ENCODE results near the gene NFE2L1. TPM values are rescaled to one million over a fixed set of nuclear protein-coding genes. Genes with fewer than 3 reads are reported as not detected.

NFE2L1 gene
- total RNA-seq, 2 donors from 2014 or later, result 527 to 675 TPM

DNA sequence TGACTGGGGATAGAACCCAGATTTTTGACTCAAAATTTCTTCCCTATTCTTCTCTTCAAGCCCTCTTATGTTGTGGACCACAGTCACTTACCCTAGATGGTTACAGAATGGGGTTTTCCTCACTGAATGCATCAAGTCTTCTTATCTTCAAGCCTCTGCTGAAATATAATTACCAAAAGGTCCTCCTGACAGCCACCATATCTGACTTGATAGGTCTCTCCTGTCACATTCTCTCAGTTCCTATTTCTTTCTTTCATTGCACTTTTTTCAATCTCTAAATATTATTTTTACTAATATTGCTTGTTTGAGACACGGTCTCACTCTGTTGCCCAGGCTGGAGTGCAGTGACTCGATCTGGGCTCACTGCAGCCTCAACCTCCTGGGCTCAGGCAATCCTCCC lies 9.5 kb upstream of the NFE2L1 start:
- intact Hi-C loops (cut with DNase I), result no loop called here
- ATAC-seq (no peak), DNase-seq (no peak)

- intact Hi-C loops (cut with DNase I), result no loop called here
- ATAC-seq (no peak), DNase-seq (no peak)
These were observed 5.0 kb upstream of the NFE2L1 start for GRCh38 chr17:48043176-48043575.

- ATAC-seq, result no peak
- intact Hi-C loops (cut with DNase I), result no loop called here
- no peak for DNase-seq
These were observed 3.3 kb upstream of the NFE2L1 start for GRCh38 chr17:48044851-48045250.

GRCh38 chr17:48045316-48046001 lies 2.7 kb upstream of the NFE2L1 start:
- intact Hi-C loops (cut with DNase I), result no loop called here
- DNase-seq (no peak), ATAC-seq (no peak)

GRCh38 chr17:48046296-48046695 lies 1.9 kb upstream of the NFE2L1 start:
- ATAC-seq (no peak), DNase-seq (no peak)
- intact Hi-C loops (cut with DNase I), result no loop called here

DNA sequence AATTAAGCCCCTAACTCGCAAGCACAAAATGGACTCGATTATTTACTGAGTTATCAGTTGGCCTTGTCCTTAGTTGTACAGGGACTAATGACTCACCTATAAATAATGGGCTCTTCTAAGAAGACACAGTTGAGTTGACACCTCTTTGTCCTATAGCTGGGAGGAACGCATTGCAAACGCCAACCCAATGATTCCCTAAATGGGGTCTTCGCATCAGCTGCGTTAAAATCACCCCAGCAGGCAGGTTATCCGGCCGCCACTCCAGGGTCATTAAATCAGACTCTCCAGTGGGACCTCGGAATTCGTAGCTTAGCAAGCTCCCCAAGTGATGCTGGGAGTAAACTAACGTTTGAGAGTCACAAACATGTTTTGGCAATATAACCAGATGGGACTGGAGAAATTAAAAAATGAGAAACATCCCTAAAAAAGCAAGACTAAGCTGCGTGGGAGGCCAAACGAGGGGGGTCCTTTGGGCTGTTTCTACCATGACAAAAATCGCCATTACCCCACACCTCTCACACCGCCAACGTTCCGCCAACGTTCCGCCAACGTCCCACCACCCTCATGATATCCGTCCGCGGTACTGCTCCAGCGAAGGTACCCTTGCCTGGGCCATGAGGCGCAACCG lies 932 bp upstream of the NFE2L1 start:
- intact Hi-C loops (cut with DNase I), result no loop called here

GRCh38 chr17:48048384-48049126 lies 396 bp downstream of the NFE2L1 start:
- DNase-seq, result peak; percentile 94
- intact Hi-C loops (cut with DNase I), result no loop called here
- ATAC-seq, result peak; percentile 78 to 86

More for the DNA sequence above, 932 bp upstream of the NFE2L1 start:
- DNase-seq (no peak), ATAC-seq (no peak)

DNA sequence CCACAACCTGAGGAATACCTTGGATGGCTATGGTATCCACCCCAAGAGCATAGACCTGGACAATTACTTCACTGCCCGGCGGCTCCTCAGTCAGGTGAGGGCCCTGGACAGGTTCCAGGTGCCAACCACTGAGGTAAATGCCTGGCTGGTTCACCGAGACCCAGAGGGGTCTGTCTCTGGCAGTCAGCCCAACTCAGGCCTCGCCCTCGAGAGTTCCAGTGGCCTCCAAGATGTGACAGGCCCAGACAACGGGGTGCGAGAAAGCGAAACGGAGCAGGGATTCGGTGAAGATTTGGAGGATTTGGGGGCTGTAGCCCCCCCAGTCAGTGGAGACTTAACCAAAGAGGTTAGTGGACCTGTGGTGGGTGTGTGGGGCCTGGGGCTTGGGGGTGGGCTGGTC lies 3.1 kb downstream of the NFE2L1 start:
- DNase-seq (no peak), ATAC-seq (no peak)
- intact Hi-C loops (cut with DNase I), result no loop called here

DNA sequence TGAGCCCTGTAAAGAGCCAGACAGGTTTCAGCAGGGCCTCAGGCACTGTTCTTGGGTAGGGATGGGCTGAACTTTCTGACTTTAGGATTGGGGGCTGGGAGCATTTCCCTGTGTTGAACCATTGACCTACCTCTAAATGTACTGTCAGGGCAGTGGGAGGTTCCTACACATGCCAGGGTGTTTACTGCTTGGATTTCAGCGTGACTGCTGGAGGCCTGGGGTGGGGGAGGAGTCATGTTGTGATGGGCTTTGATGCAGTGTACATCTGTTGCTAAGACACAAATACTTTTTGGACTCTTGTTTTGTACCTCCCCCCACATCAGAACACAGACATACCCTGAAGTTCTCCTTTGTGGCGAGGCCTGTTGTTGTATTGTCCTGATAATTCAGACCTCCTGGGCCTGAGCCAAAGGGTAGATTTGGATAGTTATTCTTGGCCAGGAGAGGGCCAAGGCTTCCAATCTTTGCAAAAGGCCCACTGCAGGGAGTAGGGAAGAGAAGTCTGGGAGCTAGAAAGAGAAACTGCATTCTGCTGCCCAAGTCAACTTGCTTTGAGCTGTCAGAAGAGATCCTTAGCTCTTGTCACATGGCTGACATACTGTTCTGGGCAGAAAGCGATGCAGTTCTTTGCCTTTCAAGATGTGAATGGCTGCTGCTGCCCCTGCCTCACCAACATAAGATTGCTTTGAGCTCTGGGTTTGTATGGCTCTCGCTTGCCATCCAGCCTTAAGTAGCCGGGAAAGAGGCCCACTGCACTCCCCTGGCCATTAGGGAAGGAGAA lies 3.7 kb downstream of the NFE2L1 start:
- peak; percentile 1 to 11 for ATAC-seq
- intact Hi-C loops (cut with DNase I), result no loop called here
- DNase-seq, result peak; percentile 79

DNA sequence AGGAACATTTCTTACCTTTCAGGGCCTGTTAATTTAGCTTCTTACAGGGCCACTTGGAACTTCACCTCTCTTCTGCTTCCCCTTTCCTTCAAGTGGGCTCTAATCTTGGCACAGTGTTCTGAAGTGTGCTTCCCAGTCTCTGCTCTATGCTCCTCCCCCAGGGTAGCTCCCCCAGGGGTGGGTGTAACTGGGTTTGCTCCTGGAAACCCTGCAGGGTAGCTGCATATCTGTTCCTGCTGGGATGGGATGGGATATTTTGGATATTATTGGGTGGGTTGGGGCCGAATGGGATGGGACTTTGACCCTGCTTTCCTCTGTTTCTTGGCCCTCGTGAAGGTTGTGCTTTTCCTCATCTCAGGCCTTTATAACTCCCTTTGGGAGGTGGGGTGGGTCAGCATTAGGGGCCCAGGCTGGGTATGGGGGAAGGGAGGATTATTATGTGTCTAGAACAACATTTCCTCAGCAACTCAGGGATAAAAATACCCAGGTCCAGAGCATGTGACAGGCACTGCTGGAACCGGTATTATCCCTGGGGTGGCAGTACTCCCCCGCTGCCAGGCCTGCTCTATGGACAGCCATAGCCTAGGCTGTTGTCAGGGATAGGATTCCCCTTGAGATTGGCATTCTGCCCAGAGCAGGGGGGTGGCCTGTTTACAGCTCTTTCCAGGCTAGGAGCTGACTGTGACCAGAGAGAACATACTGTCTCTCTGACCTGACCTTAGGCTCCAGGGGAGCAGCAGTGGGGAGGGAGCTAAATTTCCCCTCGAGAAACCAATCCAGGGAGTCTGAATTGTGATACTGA lies 5.0 kb downstream of the NFE2L1 start:
- DNase-seq (peak; percentile 85), ATAC-seq (peak; percentile 23 to 54)
- intact Hi-C loops (cut with DNase I), result no loop called here

- ATAC-seq, result no peak
- intact Hi-C loops (cut with DNase I), result no loop called here
- no peak for DNase-seq
These were observed 5.6 kb downstream of the NFE2L1 start for GRCh38 chr17:48053758-48054237.

DNA sequence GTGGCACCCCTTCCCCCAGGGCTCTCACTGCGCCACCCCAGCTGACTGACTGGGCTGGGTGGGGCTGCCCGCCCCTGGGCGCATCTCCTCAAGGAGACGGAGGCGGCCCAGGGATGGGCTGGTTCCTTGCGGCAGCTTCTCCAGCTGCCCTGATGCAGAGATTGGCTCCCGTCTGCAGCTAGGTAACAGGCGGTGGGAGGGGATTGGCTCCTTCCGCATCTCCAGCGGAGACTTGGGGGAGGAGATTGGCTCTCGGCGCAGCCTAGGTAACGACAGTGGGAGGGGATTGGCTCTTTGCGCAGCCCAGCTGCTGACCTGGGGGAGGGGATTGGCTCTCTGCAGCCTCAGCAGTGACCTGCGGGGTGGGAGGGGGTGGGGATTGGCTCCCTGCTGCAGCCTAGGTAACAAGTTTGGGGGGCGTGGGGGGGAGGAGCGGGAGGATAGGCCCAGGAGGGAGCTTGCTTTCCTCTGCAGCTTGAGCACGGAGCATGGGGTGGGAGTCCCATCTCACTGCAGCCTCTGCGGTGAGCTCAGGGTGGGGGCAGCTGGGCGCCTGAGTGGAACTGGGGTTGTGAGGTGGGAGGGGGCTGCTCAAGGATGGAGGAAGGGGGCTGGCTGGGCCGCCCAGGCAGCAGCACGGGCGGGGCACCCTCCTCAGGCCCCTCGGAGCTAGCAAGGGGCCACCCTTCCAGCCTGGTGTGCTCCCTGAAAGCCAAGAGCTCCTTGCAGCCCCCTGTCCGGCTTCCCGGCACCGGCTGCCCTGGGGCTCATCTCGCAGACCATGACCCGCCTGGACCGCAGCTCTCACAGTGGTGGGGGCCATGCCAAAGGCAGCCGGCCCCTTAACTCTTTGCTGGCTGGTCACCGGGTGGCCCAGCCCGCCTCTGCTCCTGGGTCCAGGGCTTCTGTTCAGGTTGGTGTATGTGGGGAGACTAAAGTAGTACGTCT lies 6.4 kb downstream of the NFE2L1 start:
- intact Hi-C loops (cut with DNase I), result no loop called here
- DNase-seq (peak; percentile 75), ATAC-seq (peak; percentile 64 to 70)

DNA sequence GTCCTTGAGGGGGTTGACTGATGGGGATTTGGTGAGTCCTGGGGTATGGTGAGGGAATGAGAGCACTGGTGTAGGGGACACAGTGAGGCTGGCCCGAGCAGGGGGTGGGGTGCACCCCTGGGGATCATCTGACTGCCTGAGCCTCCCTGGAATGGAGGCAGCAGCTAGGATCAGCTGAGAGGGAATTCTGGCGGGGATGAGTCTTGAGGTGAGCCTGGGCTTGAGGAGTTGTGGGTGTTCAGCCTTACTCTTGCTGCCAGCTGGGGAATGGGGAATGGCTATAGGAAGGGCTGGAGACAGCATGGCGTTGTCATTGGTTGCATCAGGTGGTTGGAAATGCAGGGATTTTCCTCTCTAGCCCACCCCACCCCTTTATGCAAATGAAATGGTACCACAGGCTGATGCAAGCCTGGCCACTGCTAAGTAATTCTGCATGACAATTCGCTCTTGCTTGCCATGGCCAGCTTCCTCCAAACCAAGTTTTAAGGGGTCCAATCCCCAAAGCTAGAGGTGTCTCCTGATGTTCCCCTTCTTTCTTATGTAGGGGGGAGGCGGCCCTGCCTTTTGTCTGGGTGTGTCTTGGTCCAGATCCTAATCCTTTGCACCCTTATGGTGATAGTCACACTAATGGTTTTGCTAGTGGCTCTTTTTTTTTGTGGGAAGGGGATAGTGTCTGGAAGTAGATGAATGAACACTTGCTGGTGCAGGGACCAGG lies 7.5 kb downstream of the NFE2L1 start:
- intact Hi-C loops (cut with DNase I), result no loop called here
- DNase-seq (peak; percentile 7), ATAC-seq (no peak)

- intact Hi-C loops (cut with DNase I), result no loop called here
- DNase-seq (no peak), ATAC-seq (no peak)
These were observed 8.1 kb downstream of the NFE2L1 start for GRCh38 chr17:48056246-48056745.

DNA sequence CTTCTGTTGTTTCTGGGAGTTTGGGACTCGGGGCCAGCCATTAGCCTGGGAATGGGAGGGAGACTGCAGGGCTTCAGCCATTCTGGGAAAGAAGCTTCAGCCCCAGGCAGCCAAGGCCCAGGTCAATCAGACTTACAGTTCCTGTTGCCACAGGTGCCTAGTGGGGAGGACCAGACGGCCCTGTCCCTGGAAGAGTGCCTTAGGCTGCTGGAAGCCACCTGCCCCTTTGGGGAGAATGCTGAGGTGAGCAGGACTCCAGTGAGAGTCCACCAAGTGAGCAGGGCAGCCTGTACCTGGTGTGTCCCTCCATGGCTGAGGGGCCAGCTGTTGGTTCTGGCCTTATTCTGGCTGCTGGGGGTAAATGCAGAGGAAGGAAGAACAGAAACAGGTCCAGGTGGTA lies 8.7 kb downstream of the NFE2L1 start:
- ATAC-seq, result no peak
- peak; percentile 10 for DNase-seq
- intact Hi-C loops (cut with DNase I), result no loop called here

GRCh38 chr17:48057626-48058025 lies 9.5 kb downstream of the NFE2L1 start:
- DNase-seq (no peak), ATAC-seq (no peak)
- intact Hi-C loops (cut with DNase I), result no loop called here

All from left cardiac atrium (tissue), 4 donors.